Activated CD4-positive, CD25-positive, alpha-beta regulatory T cell (primary cell): Measurements from ENCODE around the gene RBBP8NL.

Source experiments
- DNase-seq, 4 experiments: peaks; one replicate each; lab custom pipeline; 2025; lab: John Stamatoyannopoulos, UW

Gene RBBP8NL, protein sequence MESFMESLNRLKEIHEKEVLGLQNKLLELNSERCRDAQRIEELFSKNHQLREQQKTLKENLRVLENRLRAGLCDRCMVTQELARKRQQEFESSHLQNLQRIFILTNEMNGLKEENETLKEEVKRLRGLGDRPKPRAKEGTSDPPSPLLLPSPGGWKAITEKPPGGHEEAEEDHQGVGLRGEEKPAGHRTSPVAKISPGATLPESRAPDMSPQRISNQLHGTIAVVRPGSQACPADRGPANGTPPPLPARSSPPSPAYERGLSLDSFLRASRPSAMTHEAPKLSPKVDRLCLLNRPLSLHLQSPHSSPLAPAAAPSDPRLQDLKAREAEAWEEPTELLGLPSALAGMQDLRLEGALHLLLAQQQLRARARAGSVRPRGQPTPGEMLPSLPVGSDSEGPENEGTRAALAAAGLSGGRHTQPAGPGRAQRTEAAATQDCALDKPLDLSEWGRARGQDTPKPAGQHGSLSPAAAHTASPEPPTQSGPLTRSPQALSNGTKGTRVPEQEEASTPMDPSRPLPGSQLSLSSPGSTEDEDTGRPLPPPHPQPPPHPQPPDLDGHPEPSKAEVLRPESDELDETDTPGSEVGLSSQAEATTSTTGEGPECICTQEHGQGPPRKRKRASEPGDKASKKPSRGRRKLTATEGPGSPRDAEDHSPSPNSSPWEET

DNA sequence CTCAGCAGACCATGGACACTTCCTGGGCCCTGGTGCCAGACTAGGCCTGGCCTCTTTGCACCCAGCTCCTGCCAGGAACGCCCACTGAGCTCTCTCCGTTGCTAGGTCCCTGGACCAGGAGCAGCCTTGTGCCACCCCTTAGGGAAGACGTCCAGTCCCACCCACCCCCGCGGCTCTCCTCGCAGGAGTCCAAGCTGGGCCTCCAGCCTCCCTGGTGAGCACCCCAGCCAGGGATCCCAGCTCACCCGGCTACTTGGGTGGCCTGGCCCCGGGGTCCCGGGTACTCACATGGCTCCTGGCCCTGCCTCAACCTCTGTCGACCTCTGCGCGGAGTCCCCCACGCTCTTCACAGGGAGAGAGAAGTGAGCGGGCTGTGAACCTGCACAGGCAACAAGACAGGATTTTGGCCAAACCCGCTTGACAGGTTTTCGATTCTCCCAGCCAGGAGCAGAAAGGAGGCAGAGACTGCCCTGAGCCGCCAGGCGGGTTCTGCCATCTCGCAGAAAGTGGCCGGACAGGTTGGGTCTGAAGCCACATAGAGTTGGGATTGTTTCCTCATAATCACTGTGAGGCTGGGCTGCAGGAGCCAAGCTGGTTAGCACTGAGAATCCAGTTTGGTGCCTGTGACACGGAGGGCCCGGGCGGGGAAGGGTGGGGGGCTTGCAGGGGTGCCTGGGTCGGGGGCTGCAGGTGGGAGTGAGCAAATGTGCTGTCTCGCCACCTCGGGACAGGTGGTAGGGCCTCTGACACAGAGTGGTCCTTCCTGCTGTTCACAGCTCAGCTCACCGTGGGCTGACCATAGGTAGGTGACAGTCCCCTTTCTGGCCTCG lies at the start of gene RBBP8NL:
Gene RBBP8NL, minus strand, starts transcription at position 368 of the 830 bp plus-strand sequence. CDS start 7,892 bp downstream, outside the sequence.
- DNase-seq = no peak

- DNase-seq = no peak
Measured at GRCh38 chr20:62476056-62476838, 48.9 kb upstream of the RBBP8NL start.

DNA sequence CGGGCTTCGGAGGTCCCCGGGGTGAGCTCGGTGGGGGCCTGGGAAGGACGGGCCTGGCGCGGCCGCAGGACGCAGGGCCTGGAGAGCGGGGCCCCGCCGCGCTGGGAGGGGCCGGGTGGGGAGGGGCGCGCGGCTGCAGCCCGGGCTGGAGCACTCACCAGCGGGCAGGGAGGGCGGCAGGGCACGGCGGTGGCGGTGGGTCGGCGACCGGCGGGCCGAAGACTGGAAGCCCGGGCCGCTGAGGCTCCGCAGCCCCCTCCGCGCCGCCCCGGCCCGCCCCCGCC lies 48.4 kb upstream of the RBBP8NL start, which contains the start of gene GATA5:
Gene GATA5, minus strand, starts transcription at position 224 of the 284 bp plus-strand sequence. CDS start 474 bp downstream, outside the sequence.
- no peak for DNase-seq

DNA sequence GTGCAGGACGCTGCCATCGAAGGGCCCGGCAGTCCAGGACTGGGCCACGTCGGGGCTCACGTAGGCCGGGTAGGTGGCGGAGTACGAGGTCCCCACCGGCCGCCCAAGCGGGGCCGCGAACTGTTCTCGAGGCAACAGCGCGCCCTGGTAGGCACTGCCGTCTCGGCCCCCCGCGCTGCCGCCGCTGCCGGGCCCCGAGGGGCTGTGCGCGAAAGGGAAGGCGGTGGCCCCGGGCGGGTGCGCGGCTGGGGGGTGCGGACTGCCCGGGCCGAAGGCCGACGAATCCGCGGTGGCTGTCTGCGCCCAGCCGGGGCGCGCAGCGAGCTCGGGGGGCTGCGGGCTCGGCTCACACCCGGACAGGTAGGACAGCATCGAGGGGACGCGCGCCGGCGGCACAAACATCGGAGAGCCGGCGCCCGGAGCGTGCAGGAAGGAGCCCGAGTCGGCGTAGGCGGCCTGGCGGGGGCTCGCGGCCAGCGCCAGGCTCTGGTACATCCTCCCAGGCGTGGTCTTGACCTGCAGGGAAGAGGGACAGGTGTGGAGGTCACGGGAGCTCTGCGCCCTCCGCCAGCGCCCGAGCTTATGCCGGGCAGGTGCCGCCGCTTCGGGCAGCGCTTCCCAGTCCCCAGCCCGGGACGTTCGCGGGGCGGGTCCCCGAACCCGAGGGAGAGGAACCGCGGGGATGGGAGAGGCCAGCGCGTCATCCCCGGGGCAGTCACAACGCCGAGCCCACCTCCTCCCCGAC lies 47.9 kb upstream of the RBBP8NL start:
- DNase-seq = no peak

DNA sequence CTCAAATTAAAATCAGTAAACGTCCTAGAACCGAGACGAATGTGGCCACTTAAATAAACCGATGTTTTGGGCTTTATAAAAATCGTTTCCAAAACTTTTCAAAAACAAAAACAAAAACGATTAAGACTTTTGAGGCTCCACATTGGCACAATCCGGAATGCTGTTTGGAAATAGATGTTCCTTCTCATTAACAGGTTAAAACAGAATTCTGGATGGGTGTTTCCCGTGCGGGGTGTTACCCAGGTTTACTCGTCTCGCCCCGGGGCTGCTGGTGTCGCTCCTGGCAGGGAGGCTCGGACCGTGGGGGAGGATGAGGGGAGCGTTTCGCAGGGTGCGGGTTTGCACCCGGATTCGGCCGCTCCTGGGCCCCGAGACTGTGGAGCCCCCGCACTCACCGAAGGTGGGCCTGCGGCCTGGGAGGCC lies 47.3 kb upstream of the RBBP8NL start:
- no peak for DNase-seq

- DNase-seq = no peak
Measured at GRCh38 chr20:62473717-62474603, 46.6 kb upstream of the RBBP8NL start.

GRCh38 chr20:62472941-62473585 lies 45.7 kb upstream of the RBBP8NL start:
- no peak for DNase-seq

- DNase-seq = no peak
Measured at GRCh38 chr20:62472138-62472940, 45.0 kb upstream of the RBBP8NL start.

- no peak for DNase-seq
Measured at GRCh38 chr20:62470459-62470858, 43.1 kb upstream of the RBBP8NL start.

DNA sequence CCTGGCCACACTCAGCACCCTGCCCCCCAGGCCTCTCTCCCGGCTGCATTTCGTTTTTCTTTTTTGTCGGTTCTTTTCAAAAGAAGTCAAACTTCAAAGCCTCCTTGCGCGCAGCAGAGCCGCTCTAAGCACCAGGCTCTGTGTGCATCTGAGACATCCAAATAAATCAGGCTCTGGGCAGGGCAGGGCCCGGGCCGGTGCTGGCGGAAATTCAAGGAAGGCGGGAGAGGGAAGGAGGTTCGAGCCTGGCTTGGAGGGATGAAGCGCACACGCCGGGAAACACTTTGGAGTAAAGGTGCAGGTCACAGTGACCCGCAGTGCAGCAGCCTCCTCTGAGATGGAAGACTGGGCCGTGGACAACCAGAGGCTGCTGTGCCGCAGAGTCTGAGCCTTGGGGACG lies 42.7 kb upstream of the RBBP8NL start:
- no peak for DNase-seq

DNA sequence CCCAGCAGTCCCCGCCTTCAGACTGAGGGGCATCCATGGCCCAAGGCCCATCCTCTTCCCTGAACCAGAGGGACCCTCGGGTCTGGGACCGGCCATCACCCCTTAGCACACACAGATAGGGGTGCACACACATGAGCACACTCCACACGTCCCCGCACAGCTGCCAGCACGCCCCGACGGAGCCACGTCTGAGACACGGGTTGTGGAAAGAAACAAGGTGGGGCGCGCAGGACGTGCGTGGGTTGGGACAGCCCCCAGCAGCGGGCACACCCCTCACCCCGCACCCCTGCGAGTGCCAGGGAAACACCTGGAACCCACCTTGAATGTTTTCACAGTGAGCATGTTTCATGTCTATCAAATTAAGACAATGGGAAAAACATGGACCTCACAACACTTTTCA lies 42.0 kb upstream of the RBBP8NL start:
- no peak for DNase-seq

GRCh38 chr20:62466806-62467537 lies 39.6 kb upstream of the RBBP8NL start:
- no peak for DNase-seq

GRCh38 chr20:62466072-62466760 lies 38.9 kb upstream of the RBBP8NL start:
- DNase-seq = no peak

DNA sequence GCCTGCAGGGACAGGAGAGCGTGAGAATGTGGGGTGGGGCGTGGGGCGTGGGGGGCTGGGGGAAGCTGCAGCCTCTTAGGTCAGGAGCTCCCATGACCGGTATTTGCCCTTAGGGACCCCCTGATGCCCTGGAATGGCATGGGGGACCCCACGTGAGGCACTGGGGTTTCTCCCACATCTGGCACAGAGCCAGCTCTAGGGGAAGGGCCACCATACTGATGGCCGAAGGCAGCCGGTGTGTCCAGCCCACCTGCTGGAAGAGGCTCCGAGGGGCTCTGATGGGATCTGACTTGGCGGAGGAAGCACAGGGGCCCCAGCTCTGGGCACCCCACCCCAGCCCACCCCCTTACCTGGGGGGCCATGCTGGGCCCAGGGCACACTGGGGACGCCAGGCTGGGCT lies 37.7 kb upstream of the RBBP8NL start:
- no peak for DNase-seq

DNA sequence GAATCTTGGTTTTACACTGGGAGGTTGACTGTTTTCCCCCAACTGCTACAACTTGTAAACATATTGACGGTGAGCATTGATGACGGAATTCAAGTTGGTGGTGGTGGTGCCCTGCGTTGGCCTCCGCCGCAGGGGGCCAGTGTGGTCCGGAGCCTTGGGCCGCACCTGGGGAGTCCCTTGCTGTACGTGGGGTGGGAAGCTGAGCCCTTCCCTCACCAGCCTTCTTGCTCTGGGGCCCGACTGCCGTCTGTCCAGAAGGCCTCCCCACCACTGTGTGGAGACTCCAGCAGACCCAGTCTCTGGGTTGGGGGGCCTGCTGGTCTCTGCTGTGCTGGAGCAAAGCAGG lies 37.1 kb upstream of the RBBP8NL start:
- no peak for DNase-seq

DNA sequence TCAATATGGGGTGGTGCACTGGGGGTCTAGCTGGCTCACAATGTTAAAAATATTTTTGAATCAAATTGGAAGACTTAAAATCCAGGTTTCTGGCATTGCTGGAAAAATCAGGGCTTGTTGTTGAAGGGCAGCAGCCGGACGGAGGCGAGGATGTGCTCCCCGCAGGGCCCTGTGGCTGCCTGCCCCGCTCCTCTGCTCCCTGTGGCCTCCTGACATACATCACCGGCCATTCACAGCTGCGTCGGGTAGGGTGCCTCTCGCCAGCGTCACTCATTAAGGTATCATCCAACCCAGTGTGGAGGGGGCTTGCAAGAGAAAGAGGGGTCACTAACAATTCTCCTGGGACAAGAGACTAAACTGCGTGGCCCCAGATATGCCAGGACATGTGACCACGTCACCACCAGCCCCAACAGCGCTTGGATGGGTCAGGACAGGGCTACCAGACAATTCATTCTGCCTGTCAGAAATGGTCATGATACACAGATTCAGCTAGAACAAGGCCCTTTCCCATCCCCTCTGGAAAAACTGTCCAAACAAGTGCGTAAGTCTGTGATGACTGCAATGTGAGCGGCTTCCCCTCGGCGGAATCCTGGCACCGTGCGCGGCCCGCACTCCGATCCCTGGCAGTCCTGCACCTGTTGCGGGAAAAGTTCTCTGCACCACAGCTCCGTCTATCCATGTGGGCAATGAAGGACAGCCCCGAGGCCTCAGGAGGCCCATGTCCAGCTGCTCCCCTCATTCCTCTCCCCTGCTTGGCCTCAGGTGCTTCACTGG lies 36.5 kb upstream of the RBBP8NL start:
- DNase-seq = no peak
